GM21381 (cell line): Measurements from ENCODE around the gene ACADS.

Experiments
- ATAC-seq: cut with Tn5 transposase; IDR thresholded peaks from one replicate; pipeline ENCODE4 v1.9.1; 2021; ENCODE audit warnings: mild to moderate bottlenecking, moderate library complexity; ENCODE audit not compliant: unreplicated experiment

Gene ACADS

DNA sequence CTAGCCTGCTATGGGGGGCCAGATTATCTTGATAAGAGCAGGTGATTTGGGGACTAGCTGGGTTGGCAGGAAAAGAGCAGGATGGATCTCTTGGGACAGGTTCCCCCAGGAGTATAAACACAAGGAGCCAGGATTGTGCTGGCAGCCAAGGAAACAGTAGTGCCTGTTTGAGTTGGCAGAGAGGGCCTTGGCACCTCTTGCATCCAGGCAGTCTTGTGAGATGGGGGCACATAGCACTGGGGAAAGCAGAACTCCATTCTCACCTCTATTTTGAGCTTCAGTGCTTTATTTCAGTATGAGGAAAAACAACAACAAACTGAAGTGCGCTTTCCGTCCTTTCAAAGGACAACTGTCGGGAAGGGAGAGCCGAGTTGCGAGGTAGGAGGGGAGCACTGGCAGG, 24.7 kb upstream of the ACADS start:
- no peak for ATAC-seq

DNA sequence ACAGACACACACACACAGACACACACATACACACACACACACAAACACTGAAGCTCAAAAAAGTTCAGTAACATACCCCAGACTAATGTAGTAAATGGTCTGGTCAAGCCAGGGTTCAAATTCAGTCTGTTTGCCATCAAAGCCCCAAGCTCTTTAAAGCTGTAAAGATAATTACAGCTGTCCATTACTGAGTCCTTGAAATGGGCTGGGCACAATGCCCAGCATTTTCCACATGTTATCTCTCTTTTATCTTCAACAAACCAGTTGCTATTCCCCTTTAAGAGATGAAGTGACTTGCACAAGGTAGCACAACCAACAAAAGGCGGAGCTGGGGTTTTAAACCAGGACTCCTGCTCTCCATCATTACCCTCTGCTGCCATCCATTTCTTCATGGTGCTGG, 23.0 kb upstream of the ACADS start:
- no peak for ATAC-seq

- ATAC-seq, result no peak
These were observed 22.2 kb upstream of the ACADS start for GRCh38 chr12:120703311-120703942.

DNA sequence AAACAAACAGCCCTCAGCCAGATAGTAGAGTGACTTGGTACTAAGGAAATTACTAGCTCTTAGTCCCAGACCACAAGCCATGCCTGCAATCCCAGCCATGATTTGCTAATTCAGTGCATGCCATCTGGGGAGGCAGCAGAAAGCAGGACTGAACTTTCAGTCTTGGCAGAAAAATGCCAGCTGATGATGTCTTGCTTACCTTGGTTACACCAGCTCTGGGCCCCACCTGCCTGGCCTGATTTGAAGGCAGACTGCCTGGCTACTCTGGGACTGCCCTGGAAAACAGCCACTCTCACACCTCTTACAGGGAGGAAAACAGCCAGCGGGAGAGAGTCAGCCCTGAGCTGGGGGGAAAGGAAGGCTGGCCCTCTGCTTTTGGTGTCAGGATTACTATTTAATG, 20.0 kb upstream of the ACADS start:
- no peak for ATAC-seq

GRCh38 chr12:120706029-120706428, 19.6 kb upstream of the ACADS start:
- no peak for ATAC-seq

- no peak for ATAC-seq
These were observed 17.0 kb upstream of the ACADS start for GRCh38 chr12:120708651-120709050.

DNA sequence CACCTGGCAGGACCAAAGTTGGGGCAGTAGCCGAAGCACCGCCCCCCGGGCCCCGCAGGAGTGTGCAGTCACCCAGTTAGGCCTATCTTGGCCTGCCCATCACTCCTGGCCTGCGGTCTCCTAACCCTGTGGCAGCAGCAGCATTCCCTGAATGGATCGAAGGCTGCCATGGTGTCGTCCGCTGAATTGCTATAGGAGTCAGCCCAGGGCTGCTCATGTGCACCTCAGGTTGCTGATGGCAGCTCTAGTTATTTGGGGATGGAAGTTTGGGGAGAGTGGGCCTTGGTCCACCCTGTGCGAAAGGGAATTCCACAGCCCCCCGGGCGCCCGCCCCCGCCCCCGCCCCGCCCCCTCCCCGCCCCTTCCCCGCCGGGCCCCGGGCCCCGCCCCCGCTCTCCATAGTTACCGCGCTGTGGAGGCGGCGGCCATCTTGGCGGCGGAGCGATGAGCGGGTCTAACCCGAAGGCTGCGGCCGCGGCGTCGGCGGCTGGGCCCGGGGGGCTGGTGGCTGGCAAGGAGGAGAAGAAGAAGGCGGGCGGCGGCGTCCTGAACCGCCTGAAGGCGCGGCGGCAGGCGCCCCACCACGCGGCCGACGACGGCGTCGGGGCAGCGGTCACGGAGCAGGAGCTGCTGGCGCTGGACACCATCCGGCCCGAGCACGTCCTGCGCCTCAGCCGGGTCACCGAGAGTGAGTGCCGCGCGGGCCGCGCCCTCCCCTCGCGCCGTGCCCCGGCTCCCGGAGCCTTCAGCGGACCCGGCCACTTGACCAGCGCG, 15.4 kb upstream of the ACADS start, which contains the start of gene UNC119B:
Gene UNC119B, plus strand, starts transcription at position 428 of the 774 bp plus-strand sequence. Its CDS starts 17 bp downstream, at position 445.
- peak; percentile 69 for ATAC-seq

- ATAC-seq, result peak; percentile 29
These were observed 14.8 kb upstream of the ACADS start for GRCh38 chr12:120710805-120711296.

DNA sequence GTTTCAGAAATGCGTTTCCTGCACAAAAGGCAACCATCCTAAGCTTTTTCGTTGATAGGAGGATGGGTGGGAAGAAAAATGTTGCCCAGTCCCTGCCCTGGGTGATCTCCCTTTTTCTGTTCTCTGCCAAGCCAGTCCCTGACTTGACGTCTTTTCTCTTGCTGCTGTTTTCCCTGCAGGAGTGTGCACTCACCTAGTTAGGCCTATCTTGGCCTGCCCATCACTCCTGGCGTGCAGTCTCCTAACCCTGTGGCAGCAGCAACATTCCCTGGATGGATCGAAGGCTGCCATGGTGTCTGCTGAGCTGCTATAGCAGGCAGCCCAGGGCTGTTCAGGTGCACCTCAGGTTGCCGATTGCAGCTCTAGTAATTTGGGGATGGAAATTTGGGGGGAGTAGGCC, 14.2 kb upstream of the ACADS start:
- ATAC-seq, result no peak

DNA sequence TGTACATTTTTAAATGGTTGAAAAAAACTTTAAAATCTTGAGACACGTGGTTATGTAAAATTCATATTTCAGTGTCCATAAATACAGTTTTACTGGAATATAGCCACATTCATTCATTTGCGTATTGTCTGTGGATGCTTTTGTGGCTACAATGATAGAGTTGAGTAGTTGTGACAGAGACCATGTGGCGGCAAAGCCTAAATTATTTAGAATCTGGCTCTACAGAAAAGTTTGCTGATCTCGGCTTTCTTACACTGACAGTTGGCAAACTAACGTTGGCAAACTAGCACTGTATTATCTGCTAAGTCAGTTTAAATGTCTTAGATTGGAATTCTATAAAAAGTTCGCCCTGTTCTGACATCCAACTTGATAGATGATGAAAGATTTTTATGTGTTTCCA, 13.0 kb upstream of the ACADS start:
- no peak for ATAC-seq

GRCh38 chr12:120713861-120714482, 11.7 kb upstream of the ACADS start:
- no peak for ATAC-seq

DNA sequence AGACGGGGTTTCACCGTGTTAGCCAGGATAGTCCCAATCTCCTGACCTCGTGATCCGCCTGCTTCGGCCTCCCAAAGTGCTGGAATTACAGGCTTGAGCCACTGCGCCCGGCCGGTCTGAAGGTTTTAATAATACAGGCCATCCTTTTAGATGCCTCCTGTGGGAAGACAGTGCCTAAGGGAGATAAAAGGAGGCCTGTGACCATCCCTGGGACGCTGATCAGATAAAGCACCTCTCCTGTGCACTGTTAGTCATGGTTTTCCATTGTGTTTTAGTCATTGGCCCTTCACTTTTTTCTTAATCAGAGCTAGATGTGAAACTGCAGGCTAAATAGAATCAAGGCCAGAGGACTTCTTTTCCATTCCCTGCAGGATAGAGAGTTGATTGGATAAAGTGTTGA, 7.6 kb upstream of the ACADS start:
- no peak for ATAC-seq

DNA sequence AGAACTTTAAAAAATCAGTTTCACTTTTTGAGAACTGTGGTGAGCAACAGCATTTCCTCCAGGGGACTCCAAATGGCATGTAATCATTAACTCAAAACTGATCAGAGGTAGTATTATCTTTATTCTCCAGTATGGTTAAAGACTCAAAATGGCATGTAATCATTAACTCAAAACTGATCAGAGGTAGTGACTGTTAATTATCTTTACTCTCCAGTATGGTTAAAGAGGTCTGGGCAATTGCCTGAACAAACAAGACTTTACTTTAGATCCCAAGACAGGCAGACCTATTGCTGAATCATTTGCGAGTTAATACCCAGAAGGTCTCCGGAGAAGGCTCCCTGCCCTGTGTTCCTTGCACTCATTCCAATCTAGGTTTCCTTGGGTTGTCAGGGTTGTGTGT, 6.6 kb upstream of the ACADS start:
- ATAC-seq, result no peak

DNA sequence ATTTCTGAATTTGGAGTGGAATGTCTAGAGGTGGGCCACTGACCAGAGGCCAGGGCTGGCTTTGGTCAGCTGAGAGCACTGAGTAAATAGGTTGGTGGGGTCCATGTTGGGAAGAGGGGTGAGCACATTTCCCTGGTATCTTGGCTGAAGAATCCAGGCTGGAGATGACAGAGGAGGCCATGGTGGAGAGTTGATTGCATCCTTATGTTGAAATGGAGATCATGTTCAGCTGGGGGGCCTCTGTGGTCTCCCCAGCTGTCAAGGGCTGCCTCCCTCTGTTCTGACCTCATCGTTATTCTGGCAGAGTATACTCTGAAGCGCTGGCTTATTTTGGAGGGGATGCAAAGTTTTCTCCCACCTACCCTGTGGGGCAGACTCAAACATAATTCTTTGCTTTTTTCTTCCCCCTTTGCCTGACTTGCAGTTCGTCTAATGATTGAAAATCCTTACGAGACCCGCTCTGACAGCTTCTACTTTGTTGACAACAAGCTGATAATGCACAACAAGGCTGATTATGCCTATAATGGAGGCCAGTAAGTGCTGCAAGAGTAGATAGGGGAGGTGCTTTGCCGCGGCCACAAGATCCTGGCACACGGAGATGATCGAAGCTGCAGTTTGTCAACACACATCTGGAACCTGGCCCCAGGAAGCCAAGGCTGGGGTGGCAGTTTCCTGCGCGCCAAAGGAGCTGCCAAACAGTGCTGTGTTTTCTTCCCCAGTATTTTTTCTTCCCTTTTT, 6.0 kb upstream of the ACADS start:
- ATAC-seq, result no peak

GRCh38 chr12:120720234-120720986, 5.2 kb upstream of the ACADS start:
- ATAC-seq, result no peak

DNA sequence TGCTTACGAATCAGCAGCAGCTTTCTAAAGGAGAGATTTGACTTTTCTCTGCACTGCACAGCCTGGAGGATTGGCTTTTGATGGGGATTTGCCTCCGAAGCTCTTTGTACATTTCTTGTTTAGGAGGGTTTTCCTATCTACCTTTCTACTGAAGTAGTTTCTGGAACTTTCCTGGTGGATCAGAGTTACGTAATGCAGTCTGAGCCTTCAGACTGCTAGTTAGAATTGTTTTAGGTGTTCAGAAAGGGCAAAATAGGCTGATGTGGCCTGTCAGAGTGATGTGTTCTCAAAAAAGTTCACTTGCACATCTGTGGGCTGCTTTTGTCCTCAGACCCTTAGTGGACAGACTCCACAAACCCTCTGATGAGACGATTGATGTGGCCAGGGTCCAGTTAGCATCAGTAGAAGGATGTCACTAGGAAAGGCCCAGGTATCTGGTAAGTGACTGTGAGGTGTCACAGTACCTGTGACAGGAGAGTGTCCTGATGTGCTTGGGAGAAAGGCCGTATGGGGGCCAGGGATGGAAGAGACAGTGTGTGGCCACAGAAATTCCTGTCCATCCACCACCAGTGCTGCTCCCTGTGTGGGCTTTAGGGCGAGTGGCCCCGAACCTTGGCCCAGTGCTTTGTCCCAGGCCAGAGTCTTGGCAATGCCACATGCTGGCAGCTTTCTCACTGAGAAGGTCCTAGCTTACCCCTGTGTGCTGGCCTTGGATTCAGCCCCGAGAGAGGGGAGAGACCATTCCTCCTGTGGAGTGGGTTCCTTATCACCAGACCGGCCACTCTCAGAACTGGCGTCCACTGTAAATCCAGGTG, 4.4 kb upstream of the ACADS start:
- ATAC-seq, result no peak

DNA sequence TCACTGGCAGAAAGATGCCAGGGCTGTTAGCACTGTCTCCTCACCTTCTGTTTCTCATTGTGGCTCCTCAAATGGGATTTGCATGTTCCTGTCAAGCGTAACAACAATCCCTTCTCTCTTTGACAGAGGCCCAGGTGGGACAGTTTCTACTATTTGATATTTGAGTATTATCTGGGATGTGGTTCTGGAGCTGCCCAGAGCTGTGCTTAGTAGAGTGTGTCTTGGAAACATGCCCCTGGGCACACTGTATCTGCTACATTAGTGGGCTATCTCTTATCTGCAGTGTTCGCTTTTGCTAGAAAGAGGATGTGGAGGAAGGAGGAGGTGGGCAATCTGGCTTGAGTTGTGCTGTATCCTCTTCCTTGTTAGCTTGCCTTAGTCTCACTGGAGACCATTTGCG, 3.8 kb upstream of the ACADS start:
- no peak for ATAC-seq

DNA sequence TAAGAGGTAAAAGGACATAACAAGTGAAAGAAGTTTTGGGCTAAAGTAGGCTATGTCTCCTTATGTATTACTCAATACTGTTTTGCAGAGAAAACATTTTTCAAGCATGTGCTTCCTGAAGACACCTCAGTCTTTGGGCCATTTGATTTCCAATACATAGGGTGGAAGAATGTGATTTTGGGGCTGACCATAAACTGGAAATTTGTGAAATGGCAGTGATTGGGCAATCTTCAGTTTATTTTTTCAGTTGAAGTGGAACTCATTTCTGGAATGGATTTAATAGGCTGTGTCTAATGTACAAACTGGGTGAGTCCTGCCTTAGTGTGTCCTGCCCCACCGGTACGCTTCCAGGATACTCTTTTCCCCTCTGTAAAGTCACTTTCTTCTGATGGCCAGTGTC, 2.8 kb upstream of the ACADS start:
- ATAC-seq, result no peak

DNA sequence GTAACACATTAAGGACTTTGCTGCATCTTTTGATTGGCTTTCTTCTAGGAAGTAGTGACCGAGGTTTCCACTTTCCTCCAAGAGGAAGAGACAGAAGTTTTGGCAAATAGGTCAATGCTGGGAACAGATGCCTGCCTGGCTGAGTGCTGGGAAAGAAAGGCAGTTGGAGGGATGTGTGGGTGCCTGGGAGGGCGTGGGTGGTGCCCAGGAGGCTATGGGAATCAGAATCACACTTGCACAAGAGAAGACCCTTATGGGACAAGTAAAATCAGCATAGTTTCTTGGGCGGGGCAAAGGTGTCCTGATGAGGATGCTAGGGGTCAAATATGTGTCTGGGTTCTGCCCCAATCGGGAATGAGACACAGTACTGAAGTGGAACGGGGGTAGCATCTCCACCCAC, 906 bp upstream of the ACADS start:
- ATAC-seq, result no peak
